Esophagus muscularis mucosa (tissue), 2 donors: ENCODE results near the gene SYNE1.
"Not testable (repeated sequence)": the region's sequence is repeated elsewhere in the genome, so short reads cannot be mapped to it uniquely, and the experiment has no call there.

Experiments
- EP300 ChIP-seq: sonication (generic); formaldehyde crosslinking; IDR thresholded peaks from one replicate; pipeline ENCODE4 v1.6.1; 2017; ENCODE audit warnings: antibody characterized with exemption
- POLR2A ChIP-seq: fragments of 450-650 bp; IDR thresholded peaks from one replicate; pipeline ENCODE4 v1.6.1; 2017; ENCODE audit warnings: antibody characterized with exemption, moderate library complexity, mild to moderate bottlenecking, low read depth

GRCh38 chr6:152495456-152495855 is 141.7 kb downstream of the SYNE1 start:
- not testable (repeated sequence) for TF ChIP-seq EP300, POLR2A
